Erythroblast (primary cell): ENCODE data around the gene NCKAP5.

Experiments used
- GATA1 ChIP-seq: IDR thresholded peaks from 2 replicates; pipeline ENCODE4 v1.6.1; 2011; ENCODE audit warnings: low read depth, mild to moderate bottlenecking, control low read depth, low read length, moderate library complexity
- POLR2A ChIP-seq: IDR thresholded peaks from 2 replicates; pipeline ENCODE4 v1.6.1; 2011; ENCODE audit warnings: mild to moderate bottlenecking, low read length

DNA sequence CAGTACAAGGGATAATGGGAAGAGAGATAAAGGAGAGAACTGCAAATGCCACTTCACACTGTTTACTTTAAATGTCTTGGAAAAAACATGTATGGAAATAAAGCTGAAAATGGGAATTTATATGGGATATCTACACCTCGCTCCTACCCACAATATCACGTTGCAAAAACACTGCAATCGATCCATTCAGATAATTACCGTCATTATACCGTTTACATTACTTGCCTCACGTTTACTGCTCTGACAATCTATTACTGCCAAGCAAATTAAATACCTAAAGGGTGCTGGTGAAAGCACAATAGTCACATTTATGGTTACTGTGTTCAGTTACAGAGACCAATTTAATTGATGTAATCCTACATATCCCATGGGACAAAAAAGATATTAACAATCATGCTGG lies 683.6 kb downstream of the NCKAP5 start:
- no peak for TF ChIP-seq POLR2A
- TF ChIP-seq GATA1 = no peak
